ENCODE data around the gene AGR2.
"Not testable (repeated sequence)": the region's sequence is repeated elsewhere in the genome, so short reads cannot be mapped to it uniquely, and the experiment has no call there.

AGR2 gene

DNA sequence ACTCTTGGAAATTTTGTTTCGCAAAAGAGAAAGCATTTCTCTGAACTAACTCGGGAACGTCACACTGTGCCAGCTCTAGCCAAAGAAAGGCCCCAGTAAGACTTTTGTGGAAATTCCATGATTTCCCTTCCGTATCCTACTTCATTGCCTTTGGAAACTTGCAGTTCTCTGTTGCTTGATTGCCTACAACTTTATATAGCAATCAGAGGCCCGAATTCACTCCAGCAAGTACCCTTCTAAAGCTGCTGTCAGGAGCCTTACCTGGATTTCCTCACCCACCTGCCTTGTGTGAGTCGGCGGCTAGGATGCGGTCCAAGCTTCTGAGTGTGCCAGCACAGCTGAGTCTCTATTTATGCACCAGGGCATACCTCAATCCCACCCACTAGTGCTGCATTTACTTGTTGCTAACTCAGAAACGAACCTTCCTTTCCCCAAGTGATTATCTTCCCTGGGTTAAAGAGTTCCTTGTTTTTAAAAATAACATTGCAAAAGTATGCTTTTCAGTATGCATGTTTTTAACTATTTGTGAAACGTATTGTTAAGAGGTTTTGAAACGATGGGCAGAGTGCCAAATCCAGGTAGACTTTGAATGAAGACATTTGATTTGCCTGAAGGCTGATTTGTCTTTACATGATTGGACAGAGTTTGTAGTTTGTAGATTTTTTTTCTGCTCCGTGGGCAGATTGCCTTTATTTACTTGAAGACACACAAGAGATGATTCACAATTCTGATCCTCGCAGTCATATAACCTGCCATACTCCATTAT is at the start of gene AGR2:
AGR2 (minus strand) TSS at position 326 of the 766 bp plus-strand sequence. CDS start 3,203 bp downstream, outside the sequence.
- DNase-seq: peak; percentile 47

DNA sequence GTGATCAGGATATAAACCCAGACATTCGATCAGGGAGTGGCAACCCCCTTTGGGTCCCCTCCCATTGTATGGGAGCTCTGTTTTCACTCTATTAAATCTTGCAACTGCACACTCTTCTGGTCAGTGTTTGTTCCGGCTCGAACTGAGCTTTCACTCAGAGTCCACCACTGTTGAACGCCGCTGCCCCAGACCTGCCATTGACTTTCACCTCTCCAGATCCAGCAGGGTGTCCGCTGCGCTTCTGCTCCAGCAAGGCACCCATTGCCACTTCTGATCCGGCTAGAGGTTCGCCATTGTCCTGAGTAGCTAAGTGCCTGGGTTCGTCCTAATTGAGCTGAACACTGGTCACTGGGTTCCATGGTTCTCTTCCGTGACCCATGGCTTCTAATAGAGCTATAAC is 48.4 kb upstream of the AGR2 start:
- DNase-seq: not testable (repeated sequence)

DNA sequence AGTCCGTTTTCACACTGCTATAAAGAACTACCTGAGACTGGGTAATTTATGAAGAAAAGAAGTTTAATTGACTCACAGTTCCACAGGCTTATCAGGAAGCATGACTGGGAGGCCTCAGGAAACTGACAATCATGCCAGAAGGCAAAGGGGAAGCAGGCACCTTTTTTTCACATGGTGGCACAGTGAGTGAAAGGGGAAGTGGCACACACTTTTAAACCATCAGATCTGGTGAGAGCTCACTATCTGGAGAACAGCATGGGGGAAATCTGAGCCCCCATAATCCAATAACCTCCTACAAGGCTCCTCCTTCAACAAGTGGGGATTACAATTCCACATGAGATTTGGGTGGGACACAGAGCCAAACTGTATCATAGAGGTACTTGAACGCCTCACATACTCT is 47.0 kb upstream of the AGR2 start:
- no peak for DNase-seq

DNA sequence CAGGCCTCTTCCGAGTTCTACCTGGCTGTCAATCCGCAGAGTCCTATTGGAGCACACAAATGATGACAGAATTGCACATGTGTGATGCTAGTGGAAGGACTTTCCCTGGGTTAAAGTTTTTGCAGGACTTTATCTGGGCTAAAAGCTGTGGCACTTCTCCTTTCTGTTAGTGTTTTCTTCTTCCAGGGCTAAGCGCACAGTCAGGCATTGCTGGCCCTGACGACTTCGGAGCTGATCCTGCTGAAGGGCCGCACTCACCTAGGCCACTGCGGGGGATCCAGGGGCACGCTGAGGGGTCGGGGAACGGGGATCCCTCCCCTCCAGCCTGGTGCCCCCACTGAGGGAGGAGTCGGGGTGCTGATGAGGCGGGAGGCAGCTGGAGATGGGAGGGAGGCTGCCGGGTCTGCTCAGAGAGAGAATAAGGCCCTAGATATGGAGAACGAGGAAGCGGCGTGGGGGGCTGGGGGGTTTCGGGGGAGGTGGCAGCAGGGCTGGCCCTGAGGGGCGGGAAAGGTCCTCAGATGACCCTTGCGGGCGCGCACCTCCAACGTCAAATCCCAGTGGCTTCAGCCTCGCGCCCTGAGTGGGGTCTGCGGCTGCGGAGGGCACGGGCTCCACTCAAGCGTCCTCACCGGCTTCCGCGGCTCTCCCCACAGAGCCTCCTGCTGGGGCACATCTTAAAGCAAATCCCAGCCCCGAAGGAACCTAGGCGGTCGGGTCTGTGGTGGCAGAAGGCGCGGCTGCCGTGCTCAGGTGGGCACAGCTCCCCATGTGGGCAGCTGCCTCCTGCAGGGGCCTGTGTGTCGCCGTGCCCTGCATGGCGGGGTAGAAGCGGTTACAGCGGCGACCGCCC is 46.0 kb upstream of the AGR2 start:
- no peak for DNase-seq

DNA sequence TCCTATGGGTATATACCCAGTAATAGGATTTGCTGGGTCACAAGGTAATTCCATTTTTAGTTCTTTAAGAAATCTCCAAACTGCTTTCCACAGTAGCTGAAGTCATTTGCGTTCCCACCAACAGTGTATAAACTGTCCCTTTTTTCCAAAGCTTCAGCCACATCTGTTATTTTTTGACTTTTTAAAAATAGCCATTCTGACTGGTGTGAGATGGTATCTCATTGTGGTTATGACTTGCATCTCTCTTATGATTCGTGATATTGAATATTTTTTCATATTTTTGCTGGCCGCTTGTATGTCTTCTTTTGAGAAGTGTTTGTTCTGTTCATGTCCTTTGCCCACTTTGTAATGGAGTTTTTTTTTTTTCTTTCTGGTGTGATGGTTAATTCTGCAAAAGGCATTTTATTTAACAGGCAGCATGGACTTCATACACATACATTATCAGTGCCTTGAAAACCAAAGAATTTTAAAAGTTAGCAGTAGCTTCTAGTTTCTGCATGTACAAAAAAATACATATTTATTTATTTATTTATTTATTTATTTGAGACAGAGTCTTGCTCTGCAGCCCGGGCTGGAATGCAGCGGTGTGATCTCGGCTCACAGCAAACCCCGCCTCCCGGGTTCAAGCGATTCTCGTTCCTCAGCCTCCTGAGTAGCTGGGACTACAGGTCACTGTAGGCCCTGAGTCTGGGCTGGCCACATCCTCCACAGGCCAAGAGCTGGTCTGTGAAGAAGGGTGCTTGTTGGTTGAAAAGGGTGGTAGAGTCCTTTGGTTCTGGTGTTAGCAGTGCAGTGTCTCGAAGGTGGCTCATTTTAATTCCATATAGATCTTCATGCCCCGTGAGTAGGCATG is 44.7 kb upstream of the AGR2 start:
- no peak for DNase-seq

DNA sequence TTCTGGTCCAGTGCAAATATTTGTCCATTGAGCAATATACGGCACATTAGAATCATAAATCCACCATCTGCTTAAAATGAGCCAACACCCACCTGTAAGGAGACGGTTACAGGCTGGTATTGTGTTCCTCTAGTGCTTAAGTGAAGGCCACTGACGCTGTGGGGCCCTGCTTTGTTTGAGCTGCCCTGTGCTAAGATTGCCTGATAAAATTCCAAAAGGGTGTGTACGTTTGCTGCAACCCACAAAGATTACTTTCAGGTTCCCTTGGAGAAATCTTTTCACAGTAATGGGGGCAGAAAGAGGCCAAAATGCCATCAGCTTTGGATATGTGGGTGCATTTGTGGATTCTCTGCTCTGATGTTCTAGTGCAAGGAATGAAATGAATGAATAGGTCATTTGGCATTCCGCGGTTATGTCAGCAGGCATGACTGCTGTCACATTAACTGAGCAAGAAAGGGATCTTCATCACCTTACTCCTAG is 42.6 kb upstream of the AGR2 start:
- peak; percentile 54 for DNase-seq

DNA sequence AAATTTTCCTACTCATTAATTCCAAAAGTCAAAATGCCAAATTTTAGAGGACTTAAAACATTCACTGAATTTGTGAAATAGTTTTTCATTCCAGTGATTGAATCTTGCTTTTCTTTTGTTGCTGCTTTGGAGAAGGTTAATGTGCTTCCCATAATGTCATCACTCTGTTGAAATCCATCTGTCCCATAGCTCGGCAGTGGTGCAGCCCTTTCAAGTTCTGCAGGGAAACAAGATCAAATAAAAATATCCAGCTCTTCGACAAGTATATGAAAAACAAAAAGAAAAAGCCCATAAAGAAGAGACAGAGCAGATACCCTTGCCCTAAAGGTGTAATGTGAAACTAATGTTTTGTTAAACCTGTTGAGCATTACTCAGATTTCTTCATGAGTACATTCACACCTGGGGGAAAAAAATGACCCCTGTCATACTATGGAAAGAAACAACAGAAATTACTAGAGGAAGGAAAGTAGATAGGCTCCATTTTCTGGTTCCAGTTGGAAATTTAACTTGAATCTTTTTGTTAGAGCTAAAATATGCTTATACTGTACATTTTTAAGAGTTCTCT is 41.9 kb upstream of the AGR2 start:
- DNase-seq: no peak

DNA sequence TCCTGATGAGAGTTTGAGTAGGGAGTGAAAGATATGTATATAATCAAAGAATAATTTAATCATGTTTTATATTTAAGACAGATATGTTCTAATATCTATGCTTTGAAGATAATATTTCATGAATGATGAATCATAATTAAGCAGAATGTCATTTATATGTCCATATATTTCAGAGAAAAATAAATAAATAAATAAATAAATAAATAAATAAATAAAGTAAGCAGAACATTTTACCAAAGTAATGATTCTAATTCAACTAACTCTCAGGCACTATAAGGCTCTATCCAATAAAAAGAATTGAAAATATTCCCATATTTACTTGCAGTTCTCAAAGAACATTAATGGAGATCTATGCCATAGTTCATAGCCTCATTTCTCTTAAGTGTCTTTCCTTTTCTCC is 40.9 kb upstream of the AGR2 start:
- DNase-seq: no peak

DNA sequence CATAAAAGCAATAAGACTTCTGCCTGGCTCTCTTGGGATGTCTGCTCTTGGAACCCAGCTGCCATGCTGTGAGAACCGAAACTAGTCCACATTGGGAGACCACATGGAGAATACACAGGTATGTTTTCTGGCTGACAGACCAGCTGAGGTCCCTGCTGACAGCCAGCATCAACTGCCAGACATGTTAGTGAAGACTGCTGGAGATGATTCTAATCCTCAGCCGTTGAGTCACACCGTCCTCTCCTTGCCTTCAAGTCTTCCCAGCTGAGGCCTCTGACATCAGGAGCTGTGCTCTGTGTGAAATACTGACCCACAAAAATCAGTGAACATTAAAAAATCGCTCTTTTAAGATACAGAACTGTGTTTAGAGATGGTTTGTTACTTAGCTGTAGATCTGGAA is 36.9 kb upstream of the AGR2 start:
- no peak for DNase-seq

DNA sequence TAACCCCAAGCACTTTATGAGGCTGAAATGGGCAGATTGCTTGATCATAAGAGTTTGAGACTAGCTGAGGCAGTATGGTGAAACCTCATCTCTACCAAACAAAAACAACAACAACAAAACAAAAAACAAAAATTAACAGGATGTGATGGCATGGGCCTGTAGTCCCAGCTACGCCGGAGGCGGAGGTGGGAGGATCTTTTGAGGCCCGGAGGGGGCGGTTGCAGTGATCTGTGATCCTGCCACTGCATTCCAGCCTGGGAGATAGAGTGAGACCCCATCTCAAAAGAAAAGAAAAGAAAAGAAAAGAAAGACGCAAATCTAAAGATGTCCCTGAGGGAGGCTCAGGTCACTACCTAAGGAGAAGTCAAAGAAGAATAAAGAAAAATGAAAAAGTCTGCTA is 35.3 kb upstream of the AGR2 start:
- no peak for DNase-seq

DNA sequence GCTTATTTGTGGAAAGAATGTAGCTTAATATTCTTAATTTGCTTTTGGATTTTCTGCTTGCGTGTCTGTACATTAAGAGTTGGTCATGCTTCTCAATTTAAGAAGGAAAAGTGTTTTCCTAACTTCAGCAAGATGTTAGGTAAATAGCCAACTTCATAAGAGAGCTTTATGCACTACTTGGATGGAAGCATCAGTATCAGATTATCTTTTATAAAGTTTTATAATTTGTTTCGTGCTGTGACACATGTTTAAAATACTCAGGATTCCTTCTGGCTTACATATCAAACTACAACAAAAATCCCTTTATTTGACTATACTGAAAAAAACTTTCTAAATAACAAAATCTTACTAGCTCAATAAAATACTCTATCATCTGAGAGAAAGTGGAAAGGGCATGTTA is 34.8 kb upstream of the AGR2 start:
- no peak for DNase-seq

DNA sequence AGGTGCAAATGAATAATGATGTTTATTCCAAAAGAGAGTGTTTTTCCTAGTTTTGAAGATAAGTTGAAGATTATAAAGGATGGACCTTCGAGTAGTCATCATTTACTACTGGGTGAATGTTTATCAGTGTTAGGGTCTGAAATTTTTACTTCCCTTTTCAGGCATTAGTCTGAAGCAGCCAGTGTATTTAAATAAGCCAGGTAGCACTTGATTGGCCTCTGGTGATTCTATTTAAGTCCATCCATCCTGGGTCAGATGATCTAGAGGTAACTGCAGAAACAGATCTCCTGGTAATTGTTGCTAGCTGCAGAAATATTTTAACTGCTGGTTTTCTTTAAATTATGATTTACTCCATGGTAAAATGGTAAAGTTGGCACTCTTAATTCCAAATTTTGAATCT is 34.1 kb upstream of the AGR2 start:
- no peak for DNase-seq

DNA sequence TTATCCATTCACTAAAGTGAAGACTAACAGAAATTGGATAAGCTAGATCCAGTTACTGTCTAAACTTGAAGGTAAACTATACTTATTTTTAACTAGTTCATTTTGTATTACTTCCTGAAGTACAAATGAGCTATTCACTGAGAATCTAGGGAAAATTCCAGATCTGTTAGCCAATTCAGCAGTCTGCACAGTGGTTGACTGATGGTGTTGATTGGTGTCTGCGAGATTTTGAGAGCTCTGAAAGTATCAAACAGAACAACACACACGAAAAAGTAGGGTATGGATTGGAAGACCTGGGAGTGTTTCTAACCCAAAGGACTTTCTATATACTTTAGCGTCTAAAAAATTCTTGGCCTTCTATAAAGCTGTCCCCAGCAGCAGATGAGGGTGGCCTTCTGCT is 33.6 kb upstream of the AGR2 start:
- DNase-seq: no peak

DNA sequence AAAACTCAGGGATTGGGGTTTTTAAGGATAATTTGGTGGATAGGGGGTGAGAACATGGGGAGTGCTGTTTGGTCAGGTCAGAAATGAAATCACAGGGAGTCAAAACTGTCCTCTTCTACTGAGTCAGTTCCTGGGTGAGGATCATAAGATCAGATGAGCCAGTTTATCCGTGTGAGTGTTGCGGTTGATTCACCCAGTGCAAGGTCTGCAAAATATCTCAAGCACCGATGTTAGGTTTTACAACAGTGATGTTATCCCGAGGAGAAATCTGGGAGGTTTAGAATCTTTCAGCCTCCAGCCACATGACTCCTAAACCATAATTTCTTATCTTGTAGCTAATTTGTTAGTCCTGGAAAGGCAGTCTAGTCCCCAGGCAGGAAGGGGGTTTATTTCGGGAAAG is 31.7 kb upstream of the AGR2 start:
- DNase-seq: no peak

DNA sequence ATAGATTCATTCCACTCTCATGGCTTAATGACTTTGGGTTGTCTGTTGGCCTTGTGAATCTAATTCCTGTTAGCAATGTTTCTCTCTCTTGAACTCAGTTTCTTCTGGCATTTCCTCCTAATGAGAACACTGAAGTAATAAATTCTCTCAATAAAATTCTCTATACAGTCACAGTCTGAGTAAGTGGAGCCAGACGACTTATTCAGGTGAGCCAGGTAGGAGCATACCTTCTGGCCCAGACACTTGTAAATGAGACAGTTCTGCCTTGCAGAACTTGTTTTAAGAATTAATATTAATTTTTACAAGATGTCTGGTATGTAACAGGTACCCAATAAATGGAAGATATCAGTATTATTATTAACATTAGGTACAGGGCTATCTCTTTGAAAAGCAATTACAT is 28.6 kb upstream of the AGR2 start:
- no peak for DNase-seq

DNA sequence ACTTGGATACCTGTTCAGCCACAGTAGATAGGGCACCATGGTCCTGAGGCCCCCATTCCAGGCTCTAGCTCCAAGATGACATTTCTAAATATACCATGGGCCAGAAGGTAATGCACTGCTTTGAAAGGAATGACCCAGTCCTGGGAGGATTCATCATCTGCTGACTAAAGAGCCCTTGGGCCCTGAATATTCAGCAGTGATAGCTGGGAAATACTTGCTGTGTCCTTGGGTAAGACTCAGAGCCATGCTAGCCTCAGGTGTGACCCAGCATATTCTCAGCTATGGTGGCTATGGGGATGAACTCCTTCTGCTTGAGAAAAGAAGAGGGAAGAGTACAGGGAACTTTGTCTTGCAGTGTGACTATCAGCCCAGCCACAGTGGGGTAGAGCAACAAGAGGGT is 21.3 kb upstream of the AGR2 start:
- no peak for DNase-seq

DNA sequence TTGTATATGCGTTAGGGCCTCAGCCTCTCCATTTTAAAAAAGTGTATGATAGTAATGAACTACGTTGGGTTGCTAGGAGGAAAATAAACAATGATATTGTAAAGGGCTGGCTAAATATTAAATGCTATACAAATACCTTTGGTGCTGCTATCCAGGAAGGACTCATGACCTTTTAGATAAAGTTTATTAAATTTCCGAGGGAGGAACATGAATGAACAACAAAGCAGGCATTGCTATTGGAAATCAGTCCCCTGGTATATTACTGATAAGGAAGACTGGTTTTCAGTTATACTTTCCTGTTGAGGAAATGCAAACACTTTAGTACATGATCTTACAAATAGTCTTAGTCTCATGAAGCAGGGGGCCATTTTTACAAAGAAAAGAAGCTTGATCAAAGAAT is 17.2 kb upstream of the AGR2 start:
- DNase-seq: no peak

DNA sequence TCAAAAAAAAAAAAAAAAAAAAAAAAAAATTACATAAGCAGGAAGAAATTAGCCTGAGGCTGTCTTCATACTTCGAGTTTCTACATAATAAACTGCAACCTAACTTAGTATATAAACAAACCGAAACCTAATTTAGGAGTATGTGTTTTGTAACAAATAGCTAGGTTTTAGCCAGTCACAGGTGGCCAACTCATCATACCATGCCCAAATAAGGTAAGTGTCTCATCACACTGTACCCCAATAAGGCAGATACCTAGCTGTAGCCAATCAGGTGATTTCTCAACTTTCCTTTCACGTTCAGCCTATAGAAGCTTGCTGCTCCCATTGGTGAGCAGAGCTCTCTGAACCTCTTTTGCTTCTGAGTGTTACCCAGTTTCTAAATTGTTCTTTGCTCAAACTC is 13.9 kb upstream of the AGR2 start:
- no peak for DNase-seq

DNA sequence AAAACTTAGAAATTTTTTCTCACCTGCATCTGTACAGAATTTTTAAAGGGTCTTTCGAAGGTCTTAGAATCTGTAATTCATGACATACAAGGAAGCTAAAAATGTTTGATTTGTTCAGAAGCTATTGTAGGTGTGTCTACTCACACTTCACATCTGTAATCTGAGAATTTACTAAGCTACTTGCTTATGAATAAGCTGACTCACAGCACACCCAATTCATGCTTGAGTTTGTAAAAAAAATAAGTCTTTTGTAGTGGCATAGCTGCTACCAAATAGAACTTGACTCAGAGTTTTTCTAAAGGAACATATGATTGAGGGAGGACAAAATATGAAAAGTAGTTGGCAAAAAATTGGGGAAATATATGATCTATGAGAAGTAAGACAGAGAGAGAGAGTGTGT is 12.7 kb upstream of the AGR2 start:
- DNase-seq: peak; percentile 22

DNA sequence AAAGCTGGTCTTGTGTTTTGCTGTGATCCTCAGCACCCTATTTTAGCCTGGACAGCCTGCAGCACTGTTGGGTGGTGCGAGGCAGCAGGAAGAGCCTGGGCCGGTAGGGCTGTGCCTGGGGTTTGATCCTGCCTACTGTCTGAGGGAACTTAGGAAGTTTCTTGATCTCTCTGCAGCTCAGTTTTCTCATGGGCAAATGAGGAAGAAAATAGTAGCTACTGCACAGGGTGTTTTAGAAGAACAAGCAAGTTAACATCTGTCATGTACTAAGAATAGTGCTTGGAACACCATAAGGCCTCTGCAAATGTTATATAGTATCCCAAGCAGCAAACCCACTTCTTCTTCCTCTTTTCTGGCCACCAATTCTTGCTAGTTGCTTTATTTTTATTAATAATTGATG is 12.0 kb upstream of the AGR2 start:
- no peak for DNase-seq

DNA sequence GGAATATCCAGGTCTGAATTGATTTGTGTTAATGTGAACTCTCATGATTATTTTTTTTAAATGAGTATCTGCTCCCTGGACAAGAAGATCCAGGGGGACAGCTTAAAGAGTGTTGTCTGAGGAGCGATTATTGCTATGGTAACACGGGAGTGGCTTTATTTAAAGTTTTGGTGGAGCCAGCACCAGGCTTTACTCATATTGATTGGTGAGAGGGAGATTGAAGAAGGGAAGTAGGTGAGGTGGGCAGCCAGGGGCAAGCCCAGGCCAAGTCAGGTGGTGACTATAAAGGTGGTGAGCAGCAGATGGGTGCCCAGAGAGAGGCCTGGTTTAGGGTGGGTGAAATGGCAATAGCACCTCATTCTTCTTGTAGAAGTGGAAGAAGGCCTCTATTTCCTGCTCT is 10.2 kb upstream of the AGR2 start:
- DNase-seq: no peak

DNA sequence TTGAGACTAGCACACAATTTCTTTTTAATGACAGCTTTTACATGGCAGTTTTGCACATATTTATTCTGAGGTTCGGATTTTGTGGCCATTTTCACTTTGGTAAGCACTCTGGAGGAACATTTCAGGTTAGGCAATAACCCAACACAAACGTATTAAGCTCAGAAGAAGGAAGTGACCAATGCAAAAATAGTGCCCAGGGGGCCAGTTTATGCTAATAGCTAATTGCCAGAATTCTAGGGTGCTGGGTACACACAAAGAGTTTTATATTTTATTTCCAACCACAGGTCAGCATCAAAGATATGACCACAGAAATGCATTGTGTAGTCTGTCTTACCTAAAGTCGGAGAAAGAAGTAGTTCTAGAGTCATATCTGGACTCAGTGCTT is 8.4 kb upstream of the AGR2 start:
- DNase-seq: peak; percentile 23

All from DMS153 (cell line).